ENCODE results near the gene CACNA1S. TPM values are rescaled to one million over a fixed set of nuclear protein-coding genes. Genes with fewer than 3 reads are reported as not detected.

Gene CACNA1S
- polyA plus RNA-seq, 1 of the 3 experiments (the other 2 are of a cell fraction) = not detected

DNA sequence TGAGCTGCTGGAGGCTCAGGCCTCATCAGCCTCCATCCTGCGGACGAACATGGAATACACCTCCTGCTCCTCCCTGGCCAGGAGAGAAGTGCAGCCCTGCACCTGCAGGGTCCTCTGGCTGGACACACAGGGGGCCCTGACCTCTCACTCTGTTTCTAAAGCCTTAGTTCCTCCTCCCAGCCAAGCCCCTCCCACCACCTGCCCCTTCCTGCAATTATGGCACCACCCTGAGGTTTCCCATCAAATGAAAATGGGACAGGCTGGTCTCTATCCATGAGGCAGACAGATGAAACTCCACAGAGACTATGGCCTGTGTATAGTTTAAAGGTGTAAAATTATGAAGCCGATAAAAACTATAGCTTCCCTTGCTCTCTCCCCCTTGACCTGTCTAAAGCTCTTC lies 42.6 kb downstream of the CACNA1S start:
- Histone ChIP-seq H3K4me1 (ENCODE audit: control insufficient read depth in 1 of 2, insufficient read depth in 2 of 2, low read depth in 1 of 2, low read length in 1 of 2) (no peaks in the 10 kb centered on the region), H3K27me3 (ENCODE audit: insufficient read depth) (peaks cover 50% of the 10 kb centered on the region), H2AFZ (ENCODE audit: low read depth) (no peak overlapping the region), H3K9ac (no peak overlapping the region), H3K36me3 (replicated peaks in 1 of 2; ENCODE audit: control insufficient read depth in 1 of 2, insufficient read depth in 2 of 2, low read length in 1 of 2) (no peaks in the 10 kb centered on the region), H3K9me2 (no peaks in the 10 kb centered on the region), H3K4me3 (ENCODE audit: low read depth in 2 of 2, low read length in 1 of 2) (no peak overlapping the region), H3K4me2 (no peak overlapping the region), H4K20me1 (ENCODE audit: insufficient read depth) (no peaks in the 10 kb centered on the region), H3K79me2 (ENCODE audit: insufficient read depth) (no peaks in the 10 kb centered on the region), H3K27ac (ENCODE audit: low read depth in 2 of 2, low read length in 1 of 2) (no peak overlapping the region), H3F3A (replicated peaks; ENCODE audit: insufficient read depth) (no peaks in the 10 kb centered on the region), H3K9me3 (no peaks in the 10 kb centered on the region)
- ChIA-PET POLR2A (no interaction called here), CTCF (interaction anchor here (0.9 to 1.7 kb wide), 3 partner anchors 10 to 27 kb away, joined by 3 read pairs; no protein-coding TSS in a partner anchor)
- TF ChIP-seq CHD2 (IDR thresholded peaks at IDR 0.05; ENCODE audit: low read length, partially characterized antibody) (no peak), RCOR1 (IDR thresholded peaks at IDR 0.05; ENCODE audit: low read length) (no peak), EP300 (IDR thresholded peaks at IDR 0.05; ENCODE audit: borderline replicate concordance in 1 of 2, low read depth in 1 of 2, low read length in 1 of 2) (no peak), PBX3 (IDR thresholded peaks at IDR 0.05) (no peak), TAF1 (IDR thresholded peaks at IDR 0.05; ENCODE audit: borderline replicate concordance, low read depth, low read length) (no peak), FOXM1 (IDR thresholded peaks at IDR 0.05; ENCODE audit: low read depth) (no peak), YY1 (IDR thresholded peaks at IDR 0.05; ENCODE audit: low read depth) (no peak), SIN3A (IDR thresholded peaks at IDR 0.05; ENCODE audit: borderline replicate concordance, low read depth, low read length) (no peak), ELF1 (IDR thresholded peaks at IDR 0.05) (no peak), MAX (IDR thresholded peaks at IDR 0.05; ENCODE audit: low read depth) (no peak), TEAD4 (IDR thresholded peaks at IDR 0.05; ENCODE audit: borderline replicate concordance, insufficient read depth) (no peak), EZH2phosphoT487 (IDR thresholded peaks at IDR 0.05; ENCODE audit: borderline replicate concordance, low read depth) (no peak)
- TF ChIP-seq, protein P1, sequence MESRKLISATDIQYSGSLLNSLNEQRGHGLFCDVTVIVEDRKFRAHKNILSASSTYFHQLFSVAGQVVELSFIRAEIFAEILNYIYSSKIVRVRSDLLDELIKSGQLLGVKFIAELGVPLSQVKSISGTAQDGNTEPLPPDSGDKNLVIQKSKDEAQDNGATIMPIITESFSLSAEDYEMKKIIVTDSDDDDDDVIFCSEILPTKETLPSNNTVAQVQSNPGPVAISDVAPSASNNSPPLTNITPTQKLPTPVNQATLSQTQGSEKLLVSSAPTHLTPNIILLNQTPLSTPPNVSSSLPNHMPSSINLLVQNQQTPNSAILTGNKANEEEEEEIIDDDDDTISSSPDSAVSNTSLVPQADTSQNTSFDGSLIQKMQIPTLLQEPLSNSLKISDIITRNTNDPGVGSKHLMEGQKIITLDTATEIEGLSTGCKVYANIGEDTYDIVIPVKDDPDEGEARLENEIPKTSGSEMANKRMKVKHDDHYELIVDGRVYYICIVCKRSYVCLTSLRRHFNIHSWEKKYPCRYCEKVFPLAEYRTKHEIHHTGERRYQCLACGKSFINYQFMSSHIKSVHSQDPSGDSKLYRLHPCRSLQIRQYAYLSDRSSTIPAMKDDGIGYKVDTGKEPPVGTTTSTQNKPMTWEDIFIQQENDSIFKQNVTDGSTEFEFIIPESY (IDR thresholded peaks at IDR 0.05; ENCODE audit: borderline replicate concordance, low read depth) = no peak
- DNase-seq = no peak
- WGBS (ENCODE audit: low lambda C conversion rate) = 86% methylated on average over 3 of the region's 3 CpGs

- Histone ChIP-seq H3K27ac (ENCODE audit: low read depth in 2 of 2, low read length in 1 of 2) (no peak overlapping the region), H3K4me3 (ENCODE audit: low read depth in 2 of 2, low read length in 1 of 2) (no peak overlapping the region), H3K27me3 (ENCODE audit: insufficient read depth) (peaks cover 50% of the 10 kb centered on the region), H3F3A (replicated peaks; ENCODE audit: insufficient read depth) (no peaks in the 10 kb centered on the region), H3K9ac (no peak overlapping the region), H3K36me3 (replicated peaks in 1 of 2; ENCODE audit: control insufficient read depth in 1 of 2, insufficient read depth in 2 of 2, low read length in 1 of 2) (no peaks in the 10 kb centered on the region), H3K4me2 (no peak overlapping the region), H2AFZ (ENCODE audit: low read depth) (no peak overlapping the region), H3K4me1 (ENCODE audit: control insufficient read depth in 1 of 2, insufficient read depth in 2 of 2, low read depth in 1 of 2, low read length in 1 of 2) (no peaks in the 10 kb centered on the region; a peak in 1 of 4 replicates), H3K9me2 (no peaks in the 10 kb centered on the region), H3K79me2 (ENCODE audit: insufficient read depth) (no peaks in the 10 kb centered on the region), H3K9me3 (no peaks in the 10 kb centered on the region), H4K20me1 (ENCODE audit: insufficient read depth) (no peaks in the 10 kb centered on the region)
- ChIA-PET CTCF (interaction anchor here (1.2 kb wide), 1 partner anchor 11 kb away, joined by 4 read pairs; no protein-coding TSS in a partner anchor), POLR2A (no interaction called here)
- no peak for DNase-seq
- WGBS (ENCODE audit: low lambda C conversion rate) = 21% methylated on average over 4 of the region's 4 CpGs
- no peak for TF ChIP-seq SMC3 (IDR thresholded peaks at IDR 0.05; ENCODE audit: low read depth, low read length)
- TF ChIP-seq SIN3A (IDR thresholded peaks at IDR 0.05; ENCODE audit: borderline replicate concordance, low read depth, low read length) = no peak
- no peak for TF ChIP-seq CTCF (IDR thresholded peaks at IDR 0.05)
- TF ChIP-seq POLR2AphosphoS5 (IDR thresholded peaks at IDR 0.05; ENCODE audit: low read depth, low read length) = no peak
- no peak for TF ChIP-seq RAD21 (IDR thresholded peaks at IDR 0.05; ENCODE audit: low read length)
- TF ChIP-seq YY1 (IDR thresholded peaks at IDR 0.05; ENCODE audit: low read depth) = no peak
- no peak for TF ChIP-seq MXI1 (IDR thresholded peaks at IDR 0.05; ENCODE audit: low read depth, low read length)
- TF ChIP-seq PBX3 (IDR thresholded peaks at IDR 0.05) = no peak
- no peak for TF ChIP-seq RXRA (IDR thresholded peaks at IDR 0.05; ENCODE audit: borderline replicate concordance, low read depth)
- no peak for TF ChIP-seq NFIC (IDR thresholded peaks at IDR 0.05; ENCODE audit: borderline replicate concordance)
- no peak for TF ChIP-seq USF2 (IDR thresholded peaks at IDR 0.05; ENCODE audit: borderline replicate concordance, low read depth, low read length)
- no peak for TF ChIP-seq TCF12 (IDR thresholded peaks at IDR 0.05)
Measured at GRCh38 chr1:201068976-201069375, 43.2 kb downstream of the CACNA1S start.

Data from SK-N-SH (cell line).